Measurements from ENCODE around the gene CPED1. TPM values are rescaled to one million over a fixed set of nuclear protein-coding genes. Genes with fewer than 3 reads are reported as not detected.
"Not testable (repeated sequence)": the region's sequence is repeated elsewhere in the genome, so short reads cannot be mapped to it uniquely, and the experiment has no call there.

Gene CPED1
- total RNA-seq, 1 experiment from 2014 or later, result 1.8 TPM

DNA sequence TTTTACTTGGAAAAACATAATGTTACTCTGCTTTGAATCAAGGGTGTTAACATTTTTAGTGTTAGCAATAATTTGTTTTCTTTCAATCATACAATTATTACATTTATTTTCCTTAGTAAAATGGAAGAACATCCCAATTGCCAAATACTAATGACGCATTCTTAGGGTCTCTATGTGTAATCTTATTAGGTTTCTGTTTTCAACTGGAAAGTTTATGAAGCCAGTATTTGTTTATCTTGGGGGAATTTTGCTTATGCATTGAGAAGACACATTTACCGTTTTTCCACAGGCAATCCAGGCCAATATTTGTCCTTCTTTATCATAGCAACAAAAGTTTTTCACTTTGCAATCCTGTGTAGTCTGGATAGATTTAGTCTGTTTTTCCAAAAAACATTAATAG, 134.5 kb downstream of the CPED1 start:
- H3K4me1 ChIP-seq (ENCODE audit: insufficient read depth, low read length), result no peaks in the 10 kb centered on the region
- H3K27me3 ChIP-seq (ENCODE audit: low read length), result no peaks in the 10 kb centered on the region
- POLR2A ChIA-PET (ENCODE audit: unreplicated experiment), result no interaction called here
- H3K36me3 ChIP-seq (ENCODE audit: low read depth, low read length), result no peaks in the 10 kb centered on the region
- ATAC-seq (no peak), DNase-seq (no peak)
- CTCF ChIA-PET, result no interaction called here
- H2AFZ ChIP-seq (ENCODE audit: low read length), result no peak overlapping the region
- TF ChIP-seq, protein P1, sequence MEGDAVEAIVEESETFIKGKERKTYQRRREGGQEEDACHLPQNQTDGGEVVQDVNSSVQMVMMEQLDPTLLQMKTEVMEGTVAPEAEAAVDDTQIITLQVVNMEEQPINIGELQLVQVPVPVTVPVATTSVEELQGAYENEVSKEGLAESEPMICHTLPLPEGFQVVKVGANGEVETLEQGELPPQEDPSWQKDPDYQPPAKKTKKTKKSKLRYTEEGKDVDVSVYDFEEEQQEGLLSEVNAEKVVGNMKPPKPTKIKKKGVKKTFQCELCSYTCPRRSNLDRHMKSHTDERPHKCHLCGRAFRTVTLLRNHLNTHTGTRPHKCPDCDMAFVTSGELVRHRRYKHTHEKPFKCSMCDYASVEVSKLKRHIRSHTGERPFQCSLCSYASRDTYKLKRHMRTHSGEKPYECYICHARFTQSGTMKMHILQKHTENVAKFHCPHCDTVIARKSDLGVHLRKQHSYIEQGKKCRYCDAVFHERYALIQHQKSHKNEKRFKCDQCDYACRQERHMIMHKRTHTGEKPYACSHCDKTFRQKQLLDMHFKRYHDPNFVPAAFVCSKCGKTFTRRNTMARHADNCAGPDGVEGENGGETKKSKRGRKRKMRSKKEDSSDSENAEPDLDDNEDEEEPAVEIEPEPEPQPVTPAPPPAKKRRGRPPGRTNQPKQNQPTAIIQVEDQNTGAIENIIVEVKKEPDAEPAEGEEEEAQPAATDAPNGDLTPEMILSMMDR (conservative IDR thresholded peaks at IDR 0.05; ENCODE audit: low read depth, low read length), result no peak
- TF ChIP-seq EZH2phosphoT487 (IDR thresholded peaks at IDR 0.05; ENCODE audit: borderline replicate concordance, low read length) (no peak), EZH2 (IDR thresholded peaks at IDR 0.05; ENCODE audit: low read length, unreplicated experiment) (no peak)
- intact Hi-C loops (cut with micrococcal nuclease), result no loop called here
- no peak overlapping the region for H3K27ac ChIP-seq (ENCODE audit: low read length)
- H3K4me3 ChIP-seq (ENCODE audit: low read length), result no peak overlapping the region
- no peak overlapping the region for H3K4me2 ChIP-seq (ENCODE audit: low read length)
- H3F3A ChIP-seq (ENCODE audit: low read length, unreplicated experiment), result no peaks in the 10 kb centered on the region
- no TSS peak for BruUV-seq (replicated peaks)
- no peaks in the 10 kb centered on the region for H3K79me2 ChIP-seq (ENCODE audit: low read length)
- no peaks in the 10 kb centered on the region for H3K9me3 ChIP-seq (ENCODE audit: low read length)
- H3K9ac ChIP-seq (ENCODE audit: low read length), result no peak overlapping the region
- no peaks in the 10 kb centered on the region for H4K20me1 ChIP-seq (ENCODE audit: low read length)
- H3K9me2 ChIP-seq (replicated peaks; ENCODE audit: low read length), result no peaks in the 10 kb centered on the region

DNA sequence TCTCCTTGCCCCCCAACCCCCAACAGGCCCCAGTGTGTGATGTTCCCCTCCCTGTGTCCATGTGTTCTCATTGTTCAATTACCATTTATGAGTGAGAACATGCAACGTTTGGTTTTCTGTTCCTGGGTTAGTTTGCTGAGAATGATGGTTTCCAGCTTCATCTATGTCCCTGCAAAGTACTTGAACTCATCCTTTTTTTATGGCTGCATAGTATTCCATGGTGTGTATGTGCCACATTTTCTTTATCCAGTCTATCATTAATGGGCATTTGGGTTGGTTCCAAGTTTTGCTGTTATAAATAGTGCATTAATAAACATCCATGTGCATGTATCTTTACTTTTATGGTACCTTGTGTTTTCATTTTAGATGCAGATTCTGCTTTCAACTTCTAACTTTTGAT, 136.9 kb downstream of the CPED1 start:
- H2AFZ ChIP-seq (ENCODE audit: low read length); H3K9me3 ChIP-seq (ENCODE audit: low read length); POLR2A ChIA-PET (ENCODE audit: unreplicated experiment); H3F3A ChIP-seq (ENCODE audit: low read length, unreplicated experiment); H3K27me3 ChIP-seq (ENCODE audit: low read length); H3K36me3 ChIP-seq (ENCODE audit: low read depth, low read length); H3K9ac ChIP-seq (ENCODE audit: low read length); H3K27ac ChIP-seq (ENCODE audit: low read length); ATAC-seq; H3K4me3 ChIP-seq (ENCODE audit: low read length); DNase-seq; H3K79me2 ChIP-seq (ENCODE audit: low read length); H3K9me2 ChIP-seq (replicated peaks; ENCODE audit: low read length); H4K20me1 ChIP-seq (ENCODE audit: low read length); BruUV-seq (replicated peaks); CTCF ChIA-PET; H3K4me2 ChIP-seq (ENCODE audit: low read length); H3K4me1 ChIP-seq (ENCODE audit: insufficient read depth, low read length): not testable (repeated sequence)
- intact Hi-C loops (cut with micrococcal nuclease), result loop anchor here (5.0 kb wide), 1 partner anchor 422 kb away; no protein-coding TSS in a partner anchor

DNA sequence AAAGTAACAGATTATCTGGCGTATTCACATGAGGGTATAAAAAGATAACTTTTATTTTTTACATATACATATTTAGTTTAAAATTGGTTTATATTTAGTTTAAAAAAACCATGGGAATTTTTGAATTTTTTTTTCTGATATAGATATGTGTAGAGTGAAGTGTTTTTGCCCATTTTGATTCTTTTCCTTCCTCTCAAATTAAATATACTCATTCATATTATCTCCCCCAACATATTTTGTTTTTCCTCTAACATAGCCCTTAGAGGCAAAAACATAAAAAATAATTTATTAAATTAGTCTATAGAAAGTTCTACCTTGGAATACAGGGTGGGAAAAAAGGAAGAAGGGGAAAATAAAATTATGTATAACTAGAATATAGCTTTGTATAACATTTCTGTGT, 137.7 kb downstream of the CPED1 start:
- POLR2A ChIA-PET (ENCODE audit: unreplicated experiment), result no interaction called here
- Histone ChIP-seq H3F3A (ENCODE audit: low read length, unreplicated experiment) (no peaks in the 10 kb centered on the region), H3K79me2 (ENCODE audit: low read length) (no peaks in the 10 kb centered on the region), H3K4me2 (ENCODE audit: low read length) (no peak overlapping the region), H3K9me3 (ENCODE audit: low read length) (no peaks in the 10 kb centered on the region), H3K27me3 (ENCODE audit: low read length) (no peaks in the 10 kb centered on the region), H4K20me1 (ENCODE audit: low read length) (no peaks in the 10 kb centered on the region), H3K36me3 (ENCODE audit: low read depth, low read length) (no peaks in the 10 kb centered on the region), H3K27ac (ENCODE audit: low read length) (no peak overlapping the region), H3K4me3 (ENCODE audit: low read length) (no peak overlapping the region), H2AFZ (ENCODE audit: low read length) (no peak overlapping the region), H3K9me2 (replicated peaks; ENCODE audit: low read length) (no peaks in the 10 kb centered on the region), H3K4me1 (ENCODE audit: insufficient read depth, low read length) (no peaks in the 10 kb centered on the region), H3K9ac (ENCODE audit: low read length) (no peak overlapping the region)
- no peak for ATAC-seq
- intact Hi-C loops (cut with micrococcal nuclease), result loop anchor here (1.0 to 5.0 kb wide), 2 partner anchors 421 to 868 kb away; no protein-coding TSS in a partner anchor
- DNase-seq, result no peak
- CTCF ChIA-PET, result interaction anchor here (0.7 kb wide), 1 partner anchor 211 kb away, joined by 3 read pairs; no protein-coding TSS in a partner anchor
- BruUV-seq (replicated peaks), result no TSS peak
- TF ChIP-seq EZH2phosphoT487 (IDR thresholded peaks at IDR 0.05; ENCODE audit: borderline replicate concordance, low read length) (no peak), EZH2 (IDR thresholded peaks at IDR 0.05; ENCODE audit: low read length, unreplicated experiment) (no peak)
- TF ChIP-seq, protein P1 (conservative IDR thresholded peaks at IDR 0.05; ENCODE audit: low read depth, low read length), result no peak

Data from PC-3 (cell line).